ENCODE results near the gene RDH5. TPM values are rescaled to one million over a fixed set of nuclear protein-coding genes. Genes with fewer than 3 reads are reported as not detected.

RDH5 gene
- total and polyA plus RNA-seq, 4 donors, result 9.2 to 61.7 (median 29.2) TPM

- H3K4me1 ChIP-seq (ENCODE audit: control insufficient read depth in 4 of 4, insufficient read depth in 4 of 4, low read length in 3 of 4), result peaks cover 0 to 12% (median 4%) of the 10 kb centered on the region in 4 donors
- H3K9ac ChIP-seq (ENCODE audit: low read depth in 1 of 2, low read length in 2 of 2), result no peak overlapping the region
- H3K9me3 ChIP-seq (ENCODE audit: control insufficient read depth in 4 of 4, low read length in 3 of 4), result no peaks in the 10 kb centered on the region
- no peak overlapping the region for H3K4me3 ChIP-seq (ENCODE audit: low read depth in 1 of 3, low read length in 3 of 3)
- DNase-seq (ENCODE audit: low spot score), result no peak
- TF ChIP-seq ATF3 (IDR thresholded peaks at IDR 0.05) (no peak), RXRA (IDR thresholded peaks at IDR 0.05) (peak in 1 of 2 donors; percentile 13)
- H3K36me3 ChIP-seq (ENCODE audit: control insufficient read depth in 4 of 4, insufficient read depth in 3 of 4, low read depth in 1 of 4, low read length in 3 of 4), result no peaks in the 10 kb centered on the region
- H3K27me3 ChIP-seq (ENCODE audit: control insufficient read depth in 4 of 4, insufficient read depth in 4 of 4, low read length in 3 of 4), result no peaks in the 10 kb centered on the region
- H3K27ac ChIP-seq (ENCODE audit: low read depth in 1 of 2, low read length in 2 of 2), result no peak overlapping the region
- 57% methylated on average over 6 of the region's 6 CpGs for WGBS
Observed at GRCh38 chr12:55676707-55677106, 43.5 kb upstream of the RDH5 start.

- Histone ChIP-seq H3K9ac (ENCODE audit: low read depth in 1 of 2, low read length in 2 of 2) (no peak overlapping the region), H3K36me3 (ENCODE audit: control insufficient read depth in 4 of 4, insufficient read depth in 3 of 4, low read depth in 1 of 4, low read length in 3 of 4) (no peaks in the 10 kb centered on the region), H3K9me3 (ENCODE audit: control insufficient read depth in 4 of 4, low read length in 3 of 4) (no peaks in the 10 kb centered on the region), H3K4me3 (ENCODE audit: low read depth in 1 of 3, low read length in 3 of 3) (no peak overlapping the region), H3K27ac (ENCODE audit: low read depth in 1 of 2, low read length in 2 of 2) (no peak overlapping the region), H3K4me1 (ENCODE audit: control insufficient read depth in 4 of 4, insufficient read depth in 4 of 4, low read length in 3 of 4) (peaks cover 9 to 24% (median 9%) of the 10 kb centered on the region in 4 donors), H3K27me3 (ENCODE audit: control insufficient read depth in 4 of 4, insufficient read depth in 4 of 4, low read length in 3 of 4) (no peaks in the 10 kb centered on the region)
- 92% methylated on average over 5 of the region's 5 CpGs for WGBS
- DNase-seq (ENCODE audit: low spot score), result no peak
- TF ChIP-seq ATF3 (IDR thresholded peaks at IDR 0.05), result no peak
- TF ChIP-seq FOXA2 (IDR thresholded peaks at IDR 0.05), result no peak
- TF ChIP-seq YY1 (IDR thresholded peaks at IDR 0.05), result no peak
- TF ChIP-seq HNF4A (conservative IDR thresholded peaks at IDR 0.05), result no peak
- TF ChIP-seq CTCF (IDR thresholded peaks at IDR 0.05; ENCODE audit: low read depth, low read length, missing input control), result no peak
- TF ChIP-seq REST (IDR thresholded peaks at IDR 0.05), result no peak
- TF ChIP-seq NR2F2 (IDR thresholded peaks at IDR 0.05), result no peak
- TF ChIP-seq GABPA (IDR thresholded peaks at IDR 0.05 in 1 of 2, conservative IDR thresholded peaks at IDR 0.05 in 1 of 2), result no peak
- no peak for TF ChIP-seq RXRA (IDR thresholded peaks at IDR 0.05)
Observed at GRCh38 chr12:55679691-55680090, 40.5 kb upstream of the RDH5 start.

Measured in liver (tissue), 9 donors.